Measurements from ENCODE around the gene SMIM26. TPM values are rescaled to one million over a fixed set of nuclear protein-coding genes. Genes with fewer than 3 reads are reported as not detected.

SMIM26 gene
- polyA plus RNA-seq, 1 experiment = 108 TPM

- no peak overlapping the region for H3K4me3 ChIP-seq (ENCODE audit: low read depth, low read length)
- H3K27me3 ChIP-seq (ENCODE audit: control insufficient read depth, insufficient read depth, low read length) = no peaks in the 10 kb centered on the region
- TF ChIP-seq CTCF (IDR thresholded peaks at IDR 0.05; ENCODE audit: insufficient read depth, low read depth, low read length) = no peak
- DNase-seq (ENCODE audit: low read depth) = no peak
- peaks cover 13% of the 10 kb centered on the region for H3K36me3 ChIP-seq (ENCODE audit: control insufficient read depth, insufficient read depth, low read length)
- ChIA-PET CTCF (no interaction called here), POLR2A (no interaction called here)
Observed at GRCh38 chr20:18548465-18548864, 18.8 kb upstream of the SMIM26 start.

GRCh38 chr20:18553746-18554145, 13.5 kb upstream of the SMIM26 start:
- ChIA-PET POLR2A (no interaction called here), CTCF (interaction anchor here (0.8 kb wide), 1 partner anchor 34 kb away, joined by 3 read pairs; the partner anchor contains the start of gene DTD1)
- no peak for DNase-seq (ENCODE audit: low read depth)
- peaks cover 11% of the 10 kb centered on the region for H3K36me3 ChIP-seq (ENCODE audit: control insufficient read depth, insufficient read depth, low read length)
- H3K27me3 ChIP-seq (ENCODE audit: control insufficient read depth, insufficient read depth, low read length) = no peaks in the 10 kb centered on the region
- TF ChIP-seq CTCF (IDR thresholded peaks at IDR 0.05; ENCODE audit: insufficient read depth, low read depth, low read length) = no peak
- no peak overlapping the region for H3K4me3 ChIP-seq (ENCODE audit: low read depth, low read length)

- Histone ChIP-seq H3K27me3 (ENCODE audit: control insufficient read depth, insufficient read depth, low read length) (no peaks in the 10 kb centered on the region), H3K4me3 (ENCODE audit: low read depth, low read length) (peak overlapping the region; percentile 52), H3K36me3 (ENCODE audit: control insufficient read depth, insufficient read depth, low read length) (no peaks in the 10 kb centered on the region; the same call in 1 of the 2 replicates)
- DNase-seq (ENCODE audit: low read depth) = no peak
- ChIA-PET POLR2A (interaction anchor here (0.6 kb wide), 1 partner anchor 21 kb away, joined by 10 read pairs; no protein-coding TSS in a partner anchor), CTCF (no interaction called here)
- TF ChIP-seq CTCF (IDR thresholded peaks at IDR 0.05; ENCODE audit: insufficient read depth, low read depth, low read length) = no peak
Observed at GRCh38 chr20:18567739-18568091, 483 bp downstream of the SMIM26 start.

GRCh38 chr20:18571009-18571408, 3.8 kb downstream of the SMIM26 start:
- Histone ChIP-seq H3K36me3 (ENCODE audit: control insufficient read depth, insufficient read depth, low read length) (no peaks in the 10 kb centered on the region; the same call in 1 of the 2 replicates), H3K4me3 (ENCODE audit: low read depth, low read length) (no peak overlapping the region), H3K27me3 (ENCODE audit: control insufficient read depth, insufficient read depth, low read length) (no peaks in the 10 kb centered on the region)
- no peak for TF ChIP-seq CTCF (IDR thresholded peaks at IDR 0.05; ENCODE audit: insufficient read depth, low read depth, low read length)
- DNase-seq (ENCODE audit: low read depth) = no peak
- ChIA-PET CTCF (no interaction called here), POLR2A (no interaction called here)

- Histone ChIP-seq H3K4me3 (ENCODE audit: low read depth, low read length) (no peak overlapping the region), H3K36me3 (ENCODE audit: control insufficient read depth, insufficient read depth, low read length) (no peaks in the 10 kb centered on the region; the same call in 1 of the 2 replicates), H3K27me3 (ENCODE audit: control insufficient read depth, insufficient read depth, low read length) (no peaks in the 10 kb centered on the region)
- no peak for TF ChIP-seq CTCF (IDR thresholded peaks at IDR 0.05; ENCODE audit: insufficient read depth, low read depth, low read length)
- ChIA-PET CTCF (no interaction called here), POLR2A (no interaction called here)
- DNase-seq (ENCODE audit: low read depth) = no peak
Observed at GRCh38 chr20:18571578-18571977, 4.3 kb downstream of the SMIM26 start.
